SKM-1 treated with dmso at 0.1 percent for 144 hours (cell line): ENCODE measurements around the gene RNU1-3.
"Not testable (repeated sequence)": the region's sequence is repeated elsewhere in the genome, so short reads cannot be mapped to it uniquely, and the experiment has no call there.

Source experiments
- DNase-seq: peaks from one replicate; lab custom pipeline; 2025; ENCODE audit not compliant: unreplicated experiment; lab: John Stamatoyannopoulos, UW

Gene RNU1-3

GRCh38 chr1:16666502-16667413, at the start of gene RNU1-3:
Gene RNU1-3, minus strand, starts transcription at chr1:16666948.
- not testable (repeated sequence) for DNase-seq

DNA sequence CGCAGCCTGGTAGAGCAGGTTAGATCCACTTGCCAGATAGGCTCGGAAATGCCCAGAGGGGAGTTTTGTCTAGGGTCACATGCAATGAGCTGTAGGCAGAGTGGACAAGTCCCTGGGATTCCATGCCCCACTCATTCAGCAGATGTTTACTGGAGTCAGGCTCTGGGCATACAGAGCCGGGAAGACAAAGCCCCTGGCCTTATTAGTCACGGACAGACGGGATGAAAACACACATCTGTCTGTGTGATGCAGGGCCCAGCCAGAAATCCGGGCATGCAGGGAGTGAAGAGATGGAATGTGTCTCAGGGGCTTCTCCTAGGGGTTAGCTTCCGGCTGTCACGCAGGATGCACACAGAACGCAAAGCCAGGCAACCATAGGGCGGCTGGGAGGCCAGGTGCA, 46.7 kb upstream of the RNU1-3 start:
- not testable (repeated sequence) for DNase-seq

DNA sequence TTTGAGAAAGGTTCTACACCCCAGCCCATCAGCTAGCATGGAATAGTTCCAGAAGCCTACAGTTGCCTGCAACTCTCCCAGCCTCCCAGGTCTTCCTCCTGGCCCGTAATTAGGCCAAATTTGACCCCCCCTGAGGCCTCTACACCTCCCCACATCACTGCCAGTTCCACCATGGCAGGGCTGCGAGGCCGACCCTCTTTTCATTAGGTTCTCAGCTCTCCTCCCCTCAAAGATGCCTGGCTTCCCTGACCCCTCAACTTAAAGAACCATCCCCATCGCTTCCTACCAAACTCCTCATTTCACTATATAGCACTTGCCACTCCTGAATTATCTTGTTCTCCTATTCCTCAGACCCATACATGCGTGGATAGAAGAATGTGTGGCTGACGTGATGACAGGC, 46.2 kb upstream of the RNU1-3 start:
- DNase-seq: not testable (repeated sequence)

DNA sequence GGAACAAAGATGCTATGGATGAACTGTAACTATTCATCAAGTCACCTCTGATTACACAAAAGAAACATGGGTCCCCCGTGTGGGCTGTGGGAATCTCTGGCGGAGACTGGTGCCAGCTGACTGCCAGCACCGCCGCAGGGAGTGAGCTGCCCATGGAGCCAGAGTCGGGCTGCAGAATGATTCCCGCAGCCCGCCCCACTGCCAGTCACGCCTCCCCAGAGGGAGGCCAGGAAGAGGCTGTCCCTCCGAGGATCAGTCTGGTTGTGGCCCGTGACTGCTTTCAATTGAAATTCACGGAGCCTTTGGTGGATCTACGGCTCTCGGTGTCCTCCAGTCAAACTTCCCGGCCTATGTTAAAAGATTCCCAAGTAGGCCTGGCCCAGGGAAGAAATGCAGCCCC, 45.8 kb upstream of the RNU1-3 start:
- DNase-seq: not testable (repeated sequence)

DNA sequence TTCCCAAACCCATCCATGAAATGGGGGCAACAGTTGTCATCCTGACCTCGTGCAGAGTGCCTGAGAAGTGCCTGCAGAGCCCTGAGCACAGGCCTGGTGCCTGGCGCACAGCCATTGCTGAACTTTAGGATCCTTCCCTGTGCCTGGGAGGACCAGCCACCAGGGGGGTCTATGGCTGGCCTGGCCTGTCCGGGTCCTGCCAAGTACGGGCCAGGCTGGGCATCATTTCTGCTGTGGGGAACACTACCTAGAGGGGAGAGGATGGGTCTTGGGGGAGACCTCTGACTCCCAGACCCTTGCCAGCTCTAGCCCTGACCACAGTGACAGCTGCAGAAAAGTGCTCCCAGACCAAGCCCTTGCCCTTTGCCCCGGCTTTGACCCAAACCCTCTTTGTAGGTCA, 45.4 kb upstream of the RNU1-3 start:
- not testable (repeated sequence) for DNase-seq

GRCh38 chr1:16710618-16711017, 43.9 kb upstream of the RNU1-3 start:
- DNase-seq: not testable (repeated sequence)

- not testable (repeated sequence) for DNase-seq
Measured at GRCh38 chr1:16709659-16710087, 42.9 kb upstream of the RNU1-3 start.

DNA sequence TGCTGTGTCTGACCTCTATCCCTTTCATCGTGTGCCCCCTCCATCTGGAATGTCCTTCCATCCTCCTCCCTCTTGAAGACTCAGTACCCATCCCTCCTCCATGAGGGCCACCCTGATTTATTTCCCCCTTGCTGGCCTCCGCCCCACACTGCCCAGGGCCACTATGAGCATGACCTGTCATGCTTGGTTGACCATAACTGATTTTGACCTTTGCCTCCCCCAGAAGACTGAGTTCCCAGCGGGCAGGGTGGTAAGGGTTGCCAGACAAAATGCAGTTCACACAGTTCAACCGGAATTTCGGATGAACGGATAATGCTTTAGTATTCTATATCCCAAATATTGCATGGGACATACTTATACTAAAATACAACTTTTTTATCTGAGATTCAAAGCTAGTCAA, 42.0 kb upstream of the RNU1-3 start:
- DNase-seq: not testable (repeated sequence)

GRCh38 chr1:16707130-16708093, 40.7 kb upstream of the RNU1-3 start:
- not testable (repeated sequence) for DNase-seq

DNA sequence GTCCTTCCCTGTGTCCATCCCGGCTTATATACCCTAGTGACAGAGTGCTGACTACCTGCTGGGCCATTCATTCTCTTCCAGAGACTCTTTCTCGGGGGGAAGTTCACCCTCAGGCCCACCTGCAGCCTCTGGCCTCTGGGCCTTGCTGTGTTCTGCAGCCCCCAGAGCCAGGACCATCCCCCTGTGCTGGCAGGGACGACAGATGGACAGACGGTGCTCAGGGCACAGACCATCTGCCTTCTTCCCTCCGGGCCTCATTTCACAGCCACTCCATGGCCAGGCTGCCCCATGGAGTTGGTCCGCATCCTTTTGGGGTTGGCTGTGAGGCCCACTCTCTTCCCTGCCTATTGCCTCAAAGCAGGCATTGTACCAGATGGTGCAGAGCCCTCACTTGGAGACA, 39.6 kb upstream of the RNU1-3 start:
- DNase-seq: not testable (repeated sequence)

DNA sequence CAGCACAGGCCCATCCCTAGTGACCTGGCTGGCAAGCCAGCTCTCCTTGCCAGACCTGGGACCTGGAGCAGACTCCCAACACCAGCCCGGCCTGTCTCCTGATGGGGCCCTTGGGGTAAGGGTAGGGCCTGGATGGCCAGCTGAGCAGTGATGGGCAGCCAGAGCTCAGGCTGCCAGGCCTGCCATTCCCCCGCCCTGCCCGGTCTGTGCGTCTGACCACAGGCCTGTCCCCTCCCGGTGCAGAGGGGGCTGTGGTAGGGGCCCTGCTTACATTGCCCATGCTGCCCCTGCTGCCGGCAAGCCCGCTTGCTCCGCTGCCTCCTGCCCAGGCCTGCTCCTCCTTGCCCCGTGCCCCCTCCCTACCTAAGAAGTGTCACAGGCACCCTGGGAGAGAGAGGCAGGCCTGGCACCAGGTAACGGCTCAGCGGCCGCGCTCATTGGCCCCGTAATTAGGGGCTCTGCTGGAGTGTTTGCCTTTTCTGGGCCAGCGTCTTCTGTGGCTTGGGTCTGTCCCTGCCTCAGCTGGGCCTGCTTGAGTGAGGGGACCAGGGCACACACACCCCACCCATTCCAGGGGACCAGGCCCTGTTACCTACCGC, 37.9 kb upstream of the RNU1-3 start:
- not testable (repeated sequence) for DNase-seq

- not testable (repeated sequence) for DNase-seq
Measured at GRCh38 chr1:16704076-16704475, 37.3 kb upstream of the RNU1-3 start.

- DNase-seq: not testable (repeated sequence)
Measured at GRCh38 chr1:16703602-16704001, 36.9 kb upstream of the RNU1-3 start.

GRCh38 chr1:16703141-16703540, 36.4 kb upstream of the RNU1-3 start:
- not testable (repeated sequence) for DNase-seq

GRCh38 chr1:16702280-16702679, 35.5 kb upstream of the RNU1-3 start:
- DNase-seq: not testable (repeated sequence)

DNA sequence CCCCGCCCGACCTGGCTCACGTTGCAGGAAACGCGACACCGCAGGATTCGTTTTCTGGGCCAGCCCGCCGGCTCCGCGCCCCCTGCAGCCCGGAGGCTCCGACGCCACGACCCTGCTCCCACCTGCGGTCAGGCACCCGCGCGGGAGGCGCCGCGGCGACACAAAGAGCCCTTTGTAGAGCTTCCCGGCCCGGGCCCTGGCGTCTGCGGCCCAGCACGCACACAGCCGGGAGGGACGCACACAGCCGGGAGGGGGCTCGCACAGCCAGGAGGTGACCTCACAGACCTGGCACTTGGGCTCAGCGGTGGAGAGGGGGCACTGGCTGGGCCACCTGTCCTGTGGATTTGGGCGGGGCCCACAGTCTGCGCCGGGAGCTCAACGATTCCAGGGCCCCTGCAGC, 34.4 kb upstream of the RNU1-3 start:
- not testable (repeated sequence) for DNase-seq

GRCh38 chr1:16700138-16700895, 33.6 kb upstream of the RNU1-3 start:
- DNase-seq: not testable (repeated sequence)

GRCh38 chr1:16699440-16699839, 32.7 kb upstream of the RNU1-3 start:
- not testable (repeated sequence) for DNase-seq

DNA sequence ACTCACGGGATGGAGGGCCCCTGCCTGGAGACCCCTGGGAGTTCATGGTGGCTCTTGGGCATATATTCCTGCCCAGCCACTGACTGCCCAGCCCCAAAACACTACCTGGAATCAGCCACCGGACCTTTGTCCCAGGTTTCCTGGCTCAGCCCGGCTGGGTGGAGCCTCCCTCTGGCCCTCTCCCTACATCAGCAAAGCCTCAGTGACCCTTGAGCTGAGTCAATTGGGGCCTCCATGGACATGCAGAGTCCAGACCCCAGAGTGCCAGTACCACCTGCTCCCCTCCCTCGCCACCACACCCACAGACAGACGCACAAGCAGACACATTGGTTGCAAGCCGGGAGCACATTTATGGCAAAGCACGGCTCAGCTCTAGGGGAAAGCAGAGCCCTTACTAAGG, 30.4 kb upstream of the RNU1-3 start:
- not testable (repeated sequence) for DNase-seq

DNA sequence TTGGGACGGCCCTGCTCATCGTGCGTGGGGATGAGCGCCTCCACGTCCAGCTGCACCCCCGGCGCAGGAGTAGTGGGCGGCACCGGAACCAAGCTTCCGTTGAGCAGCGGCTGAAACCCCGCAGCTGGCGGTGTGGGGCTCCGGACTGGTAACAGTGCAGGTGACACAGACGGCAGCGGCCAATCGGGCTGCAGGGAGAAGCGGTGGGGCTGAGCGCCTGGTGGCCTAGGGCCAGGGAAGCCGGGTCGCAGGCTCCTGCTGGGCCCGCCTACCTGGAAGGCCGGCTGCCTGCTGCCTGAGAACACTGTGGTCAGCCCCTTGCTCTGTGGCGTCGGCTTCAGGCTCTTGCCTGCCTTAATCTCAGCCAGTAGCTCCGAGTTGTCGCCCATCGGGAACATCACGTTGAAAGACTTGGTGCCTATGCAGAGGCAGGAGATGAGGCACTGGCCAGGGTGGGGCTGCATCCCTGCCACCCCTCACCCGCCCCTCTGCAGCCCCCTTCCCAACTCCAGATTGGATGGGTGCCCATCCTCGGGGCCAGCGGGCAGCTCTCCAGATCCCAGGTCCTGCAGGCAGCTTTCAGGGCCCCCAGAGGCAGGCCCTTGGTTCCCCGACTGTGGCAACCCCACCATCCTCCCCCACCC, 29.9 kb upstream of the RNU1-3 start:
- DNase-seq: not testable (repeated sequence)
